WTC11 (cell line): Measurements from ENCODE around the gene OR2T6. TPM values are rescaled to one million over a fixed set of nuclear protein-coding genes. Genes with fewer than 3 reads are reported as not detected.

Experiments used
- ATAC-seq: fragments of 200-7000 bp; cut with Tn5 transposase; 2 replicates; pipeline ENCODE4 v1.10.0; 2021; ENCODE audit warnings: mild to moderate bottlenecking, moderate library complexity
- CTCF ChIA-PET: fragments of 300-600 bp; sonication (Branson Sonifier 250); formaldehyde crosslinking; loops from one replicate; lab custom pipeline; 2021; ENCODE audit warnings: antibody characterized with exemption; lab: Charles Lee
- POLR2A ChIA-PET: fragments of 350-600 bp; sonication (Branson Sonifier 250); formaldehyde crosslinking; loops from one replicate; lab custom pipeline; 2021; ENCODE audit warnings: antibody characterized with exemption; lab: Charles Lee
- DNase-seq: peaks from one replicate; pipeline ENCODE4 v3.0.0; 2021; ENCODE audit warnings: low spot score
- H3K27ac Mint-ChIP-seq: 2 replicates; pipeline ENCODE4 v1.8.0; 2021; ENCODE audit warnings: mixed read lengths
- H3K27me3 Mint-ChIP-seq: 2 replicates; pipeline ENCODE4 v1.8.0; 2021; ENCODE audit warnings: low read depth, mild to moderate bottlenecking, moderate library complexity, mixed read lengths
- H3K36me3 Mint-ChIP-seq: 2 replicates; pipeline ENCODE4 v1.8.0; 2021; ENCODE audit warnings: mixed read lengths
- H3K4me1 Mint-ChIP-seq: 2 replicates; pipeline ENCODE4 v1.8.0; 2022; ENCODE audit warnings: mixed read lengths
- H3K4me3 Mint-ChIP-seq: 2 replicates; pipeline ENCODE4 v1.8.0; 2021; ENCODE audit warnings: mild to moderate bottlenecking, moderate library complexity, mixed read lengths
- H3K9me3 Mint-ChIP-seq: 2 replicates; pipeline ENCODE4 v1.8.0; 2021; ENCODE audit warnings: mixed read lengths
- CREB1 ChIP-seq: sonication (generic); formaldehyde crosslinking; IDR thresholded peaks from 2 replicates; pipeline ENCODE4 v1.8.0; 2023; ENCODE audit warnings: mild to moderate bottlenecking, missing genetic modification reagents
- CREM ChIP-seq: sonication (generic); formaldehyde crosslinking; IDR thresholded peaks from 2 replicates; pipeline ENCODE4 v1.8.1; 2022; ENCODE audit warnings: mild to moderate bottlenecking, missing genetic modification reagents, moderate library complexity
- ELF4 ChIP-seq: sonication (generic); formaldehyde crosslinking; IDR thresholded peaks from 2 replicates; pipeline ENCODE4 v1.8.1; 2022; ENCODE audit warnings: low read depth, mild to moderate bottlenecking, moderate library complexity, missing genetic modification reagents
- EMX1 ChIP-seq: fragments of 250-450 bp; sonication (Bioruptor Pico); IDR thresholded peaks from 2 replicates; pipeline ENCODE4 v1.8.0; 2021; ENCODE audit warnings: mild to moderate bottlenecking
- ETV6 ChIP-seq: sonication (generic); formaldehyde crosslinking; IDR thresholded peaks from 2 replicates; pipeline ENCODE4 v1.8.1; 2022; ENCODE audit warnings: mild to moderate bottlenecking, missing genetic modification reagents
- FOXP1 ChIP-seq: sonication (generic); formaldehyde crosslinking; IDR thresholded peaks from 2 replicates; pipeline ENCODE4 v1.8.0; 2022; ENCODE audit warnings: missing genetic modification reagents, mild to moderate bottlenecking, moderate library complexity, borderline replicate concordance
- GABPB1 ChIP-seq: sonication (generic); formaldehyde crosslinking; IDR thresholded peaks from 2 replicates; pipeline ENCODE4 v1.8.1; 2023; ENCODE audit warnings: mild to moderate bottlenecking, missing genetic modification reagents
- GRHL2 ChIP-seq: fragments of 250-450 bp; sonication (Bioruptor Pico); IDR thresholded peaks from 2 replicates; pipeline ENCODE4 v1.8.0; 2022; ENCODE audit warnings: mild to moderate bottlenecking, moderate library complexity; ENCODE audit not compliant: insufficient replicate concordance, severe bottlenecking
- IRF2 ChIP-seq: sonication (generic); formaldehyde crosslinking; IDR thresholded peaks from 2 replicates; pipeline ENCODE4 v1.8.0; 2022; ENCODE audit warnings: low read depth, missing genetic modification reagents, borderline replicate concordance
- MXD4 ChIP-seq: fragments of 250-450 bp; sonication (Bioruptor Pico); IDR thresholded peaks from 2 replicates; pipeline ENCODE4 v1.8.0; 2021; ENCODE audit warnings: mild to moderate bottlenecking, moderate library complexity, borderline replicate concordance
- MYBL2 ChIP-seq: sonication (generic); formaldehyde crosslinking; IDR thresholded peaks from 2 replicates; pipeline ENCODE4 v1.8.1; 2023; ENCODE audit warnings: mild to moderate bottlenecking, moderate library complexity, missing genetic modification reagents
- NR1H2 ChIP-seq: sonication (generic); formaldehyde crosslinking; IDR thresholded peaks from 2 replicates; pipeline ENCODE4 v1.9.0; 2021; ENCODE audit warnings: mild to moderate bottlenecking, moderate library complexity, missing genetic modification reagents
- NR2C2 ChIP-seq: sonication (generic); formaldehyde crosslinking; IDR thresholded peaks from 2 replicates; pipeline ENCODE4 v1.8.0; 2022; ENCODE audit warnings: mild to moderate bottlenecking, missing genetic modification reagents
- RELA ChIP-seq: sonication (generic); formaldehyde crosslinking; IDR thresholded peaks from 2 replicates; pipeline ENCODE4 v1.8.1; 2022; ENCODE audit warnings: missing genetic modification reagents, mild to moderate bottlenecking, borderline replicate concordance
- SMAD3 ChIP-seq: sonication (generic); formaldehyde crosslinking; IDR thresholded peaks from 2 replicates; pipeline ENCODE4 v1.8.0; 2022; ENCODE audit warnings: missing genetic modification reagents, mild to moderate bottlenecking, borderline replicate concordance
- ZBTB21 ChIP-seq: sonication (generic); formaldehyde crosslinking; IDR thresholded peaks from 2 replicates; pipeline ENCODE4 v1.8.1; 2023; ENCODE audit warnings: mild to moderate bottlenecking, missing genetic modification reagents, borderline replicate concordance
- ZNF121 ChIP-seq: sonication (generic); formaldehyde crosslinking; IDR thresholded peaks from 2 replicates; pipeline ENCODE4 v1.8.0; 2023; ENCODE audit warnings: missing genetic modification reagents
- ZNF263 ChIP-seq: sonication (generic); formaldehyde crosslinking; IDR thresholded peaks from 2 replicates; pipeline ENCODE4 v1.8.1; 2022; ENCODE audit warnings: low read depth, mild to moderate bottlenecking, moderate library complexity, missing genetic modification reagents
- total RNA-seq: library from RNA; stranded (reverse); gene quantifications from 3 replicates; pipeline ENCODE4 v1.2.3, GENCODE V29; 2021
- TF ChIP-seq, protein P1 (sequence below): sonication (generic); formaldehyde crosslinking; IDR thresholded peaks from 2 replicates; pipeline ENCODE4 v1.8.0; 2023; ENCODE audit warnings: missing genetic modification reagents
- TF ChIP-seq, protein P2 (sequence below): sonication (generic); formaldehyde crosslinking; IDR thresholded peaks from 2 replicates; pipeline ENCODE4 v1.8.1; 2022; ENCODE audit warnings: low read depth, missing genetic modification reagents, borderline replicate concordance
- TF ChIP-seq, protein P3 (sequence below): sonication (generic); formaldehyde crosslinking; IDR thresholded peaks from 2 replicates; pipeline ENCODE4 v1.8.0; 2022; ENCODE audit warnings: mild to moderate bottlenecking, missing genetic modification reagents

Gene OR2T6
- total RNA-seq, 1 experiment from 2014 or later: not detected

DNA sequence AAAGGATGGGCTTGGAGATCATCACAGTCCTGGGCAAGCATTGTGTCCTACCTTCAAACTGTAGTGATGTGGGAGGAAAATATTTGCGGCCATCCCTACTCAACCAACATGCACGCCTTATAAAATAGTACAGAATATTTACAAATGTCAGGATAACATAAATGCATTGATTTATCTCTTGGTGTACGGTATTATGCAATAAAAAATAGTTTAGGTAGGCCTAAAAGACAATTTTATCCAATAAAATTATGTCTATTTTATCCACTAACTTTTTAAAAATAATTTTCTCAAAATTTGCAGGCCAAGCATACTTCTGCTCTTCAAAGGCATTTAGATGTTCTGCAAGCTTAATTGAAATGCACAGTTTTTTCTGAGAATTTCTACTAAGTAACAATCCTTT is 27.2 kb downstream of the OR2T6 start, which contains the start of gene OR2T1:
TSS of gene OR2T1 (plus strand) at position 301 of the 400 bp plus-strand sequence. CDS start 3,100 bp downstream, outside the sequence.
- Mint-ChIP-seq H3K9me3 (peaks cover 85% of the 10 kb centered on the region), H3K27me3 (peaks cover 7% of the 10 kb centered on the region), H3K27ac (no peak within 1 kb of the TSS)
- CTCF ChIA-PET: no interaction called here
- no peak for TF ChIP-seq CREB1 (CRISPR knock-in tag)
- TF ChIP-seq, protein P1, sequence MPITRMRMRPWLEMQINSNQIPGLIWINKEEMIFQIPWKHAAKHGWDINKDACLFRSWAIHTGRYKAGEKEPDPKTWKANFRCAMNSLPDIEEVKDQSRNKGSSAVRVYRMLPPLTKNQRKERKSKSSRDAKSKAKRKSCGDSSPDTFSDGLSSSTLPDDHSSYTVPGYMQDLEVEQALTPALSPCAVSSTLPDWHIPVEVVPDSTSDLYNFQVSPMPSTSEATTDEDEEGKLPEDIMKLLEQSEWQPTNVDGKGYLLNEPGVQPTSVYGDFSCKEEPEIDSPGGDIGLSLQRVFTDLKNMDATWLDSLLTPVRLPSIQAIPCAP (CRISPR knock-in tag): no peak
- no peak for TF ChIP-seq ZBTB21 (CRISPR knock-in tag)
- TF ChIP-seq, all 79 proteins: peak for 0
- POLR2A ChIA-PET: no interaction called here
- no peak for DNase-seq
- no peaks in the 10 kb centered on the region for H3K4me1 Mint-ChIP-seq
- H3K36me3 Mint-ChIP-seq: peaks cover 61% of the 10 kb centered on the region
- ATAC-seq: no peak
- no peak within 1 kb of the TSS for H3K4me3 Mint-ChIP-seq

DNA sequence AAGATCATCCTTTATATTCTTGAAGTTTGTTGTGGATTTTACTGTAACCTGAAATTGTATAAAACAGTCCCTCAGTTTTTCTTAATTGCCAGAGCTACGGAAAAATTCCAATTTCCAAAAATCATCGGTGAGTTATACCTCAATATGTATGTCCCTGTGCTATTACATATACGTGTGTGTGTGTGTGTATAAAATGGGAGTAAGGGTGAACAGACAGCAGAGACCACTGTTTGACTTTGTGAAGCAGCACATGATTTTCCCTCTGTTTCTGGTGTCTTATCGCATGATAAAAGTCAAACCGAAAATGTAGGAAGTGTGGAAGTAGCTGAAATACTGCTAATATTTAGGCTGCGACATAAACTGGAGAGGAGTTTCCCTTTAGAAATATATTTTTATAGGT is 28.5 kb downstream of the OR2T6 start:
- ChIA-PET POLR2A (no interaction called here), CTCF (no interaction called here)
- peaks cover 82% of the 10 kb centered on the region for H3K9me3 Mint-ChIP-seq
- H3K27ac Mint-ChIP-seq: no peak overlapping the region
- H3K4me3 Mint-ChIP-seq: no peak overlapping the region
- ATAC-seq (no peak), DNase-seq (no peak)
- peaks cover 7% of the 10 kb centered on the region for H3K27me3 Mint-ChIP-seq
- H3K4me1 Mint-ChIP-seq: no peaks in the 10 kb centered on the region
- no peak for TF ChIP-seq SMAD3 (CRISPR knock-in tag)
- no peak for TF ChIP-seq FOXP1 (CRISPR knock-in tag)
- no peak for TF ChIP-seq NR1H2 (CRISPR knock-in tag)
- TF ChIP-seq, protein P2, sequence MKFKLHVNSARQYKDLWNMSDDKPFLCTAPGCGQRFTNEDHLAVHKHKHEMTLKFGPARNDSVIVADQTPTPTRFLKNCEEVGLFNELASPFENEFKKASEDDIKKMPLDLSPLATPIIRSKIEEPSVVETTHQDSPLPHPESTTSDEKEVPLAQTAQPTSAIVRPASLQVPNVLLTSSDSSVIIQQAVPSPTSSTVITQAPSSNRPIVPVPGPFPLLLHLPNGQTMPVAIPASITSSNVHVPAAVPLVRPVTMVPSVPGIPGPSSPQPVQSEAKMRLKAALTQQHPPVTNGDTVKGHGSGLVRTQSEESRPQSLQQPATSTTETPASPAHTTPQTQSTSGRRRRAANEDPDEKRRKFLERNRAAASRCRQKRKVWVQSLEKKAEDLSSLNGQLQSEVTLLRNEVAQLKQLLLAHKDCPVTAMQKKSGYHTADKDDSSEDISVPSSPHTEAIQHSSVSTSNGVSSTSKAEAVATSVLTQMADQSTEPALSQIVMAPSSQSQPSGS (CRISPR knock-in tag): no peak
- TF ChIP-seq IRF2 (CRISPR knock-in tag): no peak
- no peak for TF ChIP-seq GRHL2 (CRISPR knock-in tag)
- TF ChIP-seq EMX1 (CRISPR knock-in tag): no peak
- TF ChIP-seq GABPB1 (CRISPR knock-in tag): no peak
- TF ChIP-seq NR2C2 (CRISPR knock-in tag): no peak
- TF ChIP-seq CREB1 (CRISPR knock-in tag): no peak
- TF ChIP-seq ETV6 (CRISPR knock-in tag): no peak
- peaks cover 60% of the 10 kb centered on the region for H3K36me3 Mint-ChIP-seq

DNA sequence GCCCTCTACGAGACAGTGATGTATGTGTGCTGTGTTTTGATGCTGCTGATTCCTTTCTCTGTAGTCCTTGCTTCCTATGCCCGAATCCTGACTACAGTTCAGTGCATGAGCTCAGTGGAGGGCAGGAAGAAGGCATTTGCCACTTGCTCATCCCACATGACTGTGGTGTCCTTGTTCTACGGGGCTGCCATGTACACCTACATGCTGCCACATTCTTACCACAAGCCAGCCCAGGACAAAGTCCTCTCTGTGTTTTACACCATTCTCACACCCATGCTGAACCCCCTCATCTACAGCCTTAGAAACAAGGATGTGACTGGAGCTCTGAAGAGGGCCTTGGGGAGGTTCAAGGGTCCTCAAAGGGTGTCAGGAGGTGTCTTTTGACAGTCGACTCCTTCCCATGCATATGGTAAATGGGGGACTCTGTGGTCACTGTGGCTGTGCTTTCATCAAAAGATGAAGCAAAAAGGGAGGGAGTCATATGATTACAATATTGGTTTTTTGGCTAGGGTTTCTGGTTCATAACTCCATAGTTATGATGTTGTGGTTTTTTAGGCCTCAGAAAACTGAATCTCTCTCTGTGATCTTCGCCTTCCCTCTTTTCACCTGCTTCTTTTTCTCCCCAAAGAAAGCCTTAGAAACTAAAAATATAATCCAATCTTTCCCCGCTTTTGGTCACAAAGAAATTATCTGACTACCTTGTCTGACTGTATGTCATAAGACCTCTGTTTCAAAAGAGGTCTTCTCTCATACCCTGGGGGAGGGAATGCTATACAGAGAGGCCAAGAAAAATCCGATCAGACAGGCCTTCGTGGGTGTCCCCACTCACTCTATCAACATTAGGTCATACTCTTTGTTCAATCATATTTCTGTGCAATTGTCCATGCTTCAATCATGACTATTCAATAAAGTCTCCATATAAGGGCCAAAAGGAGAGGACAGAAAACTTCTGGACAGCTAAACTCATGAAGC is 31.5 kb downstream of the OR2T6 start:
- Mint-ChIP-seq H3K4me1 (no peaks in the 10 kb centered on the region), H3K27me3 (peaks cover 10% of the 10 kb centered on the region), H3K4me3 (no peak overlapping the region), H3K9me3 (peaks cover 85% of the 10 kb centered on the region), H3K27ac (no peak overlapping the region), H3K36me3 (peaks cover 64% of the 10 kb centered on the region)
- ATAC-seq: no peak
- CTCF ChIA-PET: no interaction called here
- POLR2A ChIA-PET: no interaction called here
- TF ChIP-seq MXD4 (CRISPR knock-in tag) (no peak), MYBL2 (no peak)
- no peak for DNase-seq

DNA sequence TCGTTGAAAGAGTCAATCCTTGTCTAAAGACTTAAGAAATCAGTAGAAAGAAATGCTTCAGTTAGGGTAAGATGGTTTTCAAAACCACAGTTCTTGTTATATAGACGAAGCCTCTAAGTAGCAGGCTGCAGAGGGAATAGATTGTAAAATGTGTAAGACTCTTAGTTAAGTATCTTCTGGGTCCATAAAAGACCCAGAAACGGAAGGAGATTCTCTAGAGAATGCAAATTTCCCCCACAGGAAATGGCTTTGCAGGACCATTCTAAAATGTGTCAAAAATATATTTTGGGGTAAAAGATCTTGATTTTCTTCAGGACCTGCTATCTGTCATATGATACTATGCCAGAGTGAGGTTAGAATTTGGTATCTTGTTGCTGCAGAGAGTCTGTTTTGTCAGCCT is 40.7 kb downstream of the OR2T6 start:
- H3K9me3 Mint-ChIP-seq: peaks cover 81% of the 10 kb centered on the region
- DNase-seq (no peak), ATAC-seq (no peak)
- peaks cover 64% of the 10 kb centered on the region for H3K36me3 Mint-ChIP-seq
- no peak for TF ChIP-seq ELF4 (CRISPR knock-in tag)
- no peak for TF ChIP-seq ZNF263 (CRISPR knock-in tag)
- TF ChIP-seq, protein P3, sequence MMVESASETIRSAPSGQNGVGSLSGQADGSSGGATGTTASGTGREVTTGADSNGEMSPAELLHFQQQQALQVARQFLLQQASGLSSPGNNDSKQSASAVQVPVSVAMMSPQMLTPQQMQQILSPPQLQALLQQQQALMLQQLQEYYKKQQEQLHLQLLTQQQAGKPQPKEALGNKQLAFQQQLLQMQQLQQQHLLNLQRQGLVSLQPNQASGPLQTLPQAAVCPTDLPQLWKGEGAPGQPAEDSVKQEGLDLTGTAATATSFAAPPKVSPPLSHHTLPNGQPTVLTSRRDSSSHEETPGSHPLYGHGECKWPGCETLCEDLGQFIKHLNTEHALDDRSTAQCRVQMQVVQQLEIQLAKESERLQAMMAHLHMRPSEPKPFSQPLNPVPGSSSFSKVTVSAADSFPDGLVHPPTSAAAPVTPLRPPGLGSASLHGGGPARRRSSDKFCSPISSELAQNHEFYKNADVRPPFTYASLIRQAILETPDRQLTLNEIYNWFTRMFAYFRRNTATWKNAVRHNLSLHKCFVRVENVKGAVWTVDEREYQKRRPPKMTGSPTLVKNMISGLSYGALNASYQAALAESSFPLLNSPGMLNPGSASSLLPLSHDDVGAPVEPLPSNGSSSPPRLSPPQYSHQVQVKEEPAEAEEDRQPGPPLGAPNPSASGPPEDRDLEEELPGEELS: no peak
- TF ChIP-seq RELA (CRISPR knock-in tag): no peak
- TF ChIP-seq, protein P1 (CRISPR knock-in tag): no peak
- TF ChIP-seq CREM (CRISPR knock-in tag): no peak
- TF ChIP-seq ZNF121 (CRISPR knock-in tag): no peak
- no peak for TF ChIP-seq CREB1 (CRISPR knock-in tag)
- TF ChIP-seq, all 79 proteins: peak for 0
- ChIA-PET CTCF (no interaction called here), POLR2A (no interaction called here)
- H3K27me3 Mint-ChIP-seq: no peaks in the 10 kb centered on the region; the same call in 1 of the 2 replicates
- H3K27ac Mint-ChIP-seq: no peak overlapping the region
- no peak overlapping the region for H3K4me3 Mint-ChIP-seq
- no peaks in the 10 kb centered on the region for H3K4me1 Mint-ChIP-seq
